Measurements from ENCODE around the gene KIF22.

GRCh38 chr16:29806641-29807425, 16.3 kb downstream of the KIF22 start:
- no peak for TF ChIP-seq POLR2A (IDR thresholded peaks at IDR 0.05)
- no peak for TF ChIP-seq CTCF (IDR thresholded peaks at IDR 0.05)
- TF ChIP-seq POLR2AphosphoS5 (IDR thresholded peaks at IDR 0.05) = no peak
- TF ChIP-seq EP300 (IDR thresholded peaks at IDR 0.05) = no peak
